GM21447 (cell line): ENCODE data around the gene TLCD4.
"Not testable (repeated sequence)": the region's sequence is repeated elsewhere in the genome, so short reads cannot be mapped to it uniquely, and the experiment has no call there.

ENCODE experiments used
- ATAC-seq: cut with Tn5 transposase; IDR thresholded peaks from one replicate; pipeline ENCODE4 v1.9.1; 2021; ENCODE audit not compliant: unreplicated experiment

Gene TLCD4

DNA sequence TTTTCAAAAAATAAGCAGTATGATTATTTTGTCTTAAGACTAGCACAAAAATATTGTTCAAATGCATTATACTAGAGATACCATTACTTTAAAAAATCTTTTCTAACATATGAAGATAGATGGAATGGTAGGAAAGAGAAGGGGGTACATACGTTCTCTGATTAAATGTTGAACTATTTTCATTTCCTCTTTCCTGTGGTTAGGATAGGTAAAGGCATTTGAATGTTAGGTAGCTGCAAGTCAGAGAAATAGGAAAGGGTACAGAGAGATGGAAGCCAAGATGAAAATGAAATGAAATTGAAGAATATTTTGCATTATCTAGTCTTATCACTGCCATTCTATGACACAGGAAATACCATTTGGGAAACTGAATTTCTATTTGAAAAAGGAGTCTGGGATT, 28.3 kb downstream of the TLCD4 start:
- no peak for ATAC-seq

DNA sequence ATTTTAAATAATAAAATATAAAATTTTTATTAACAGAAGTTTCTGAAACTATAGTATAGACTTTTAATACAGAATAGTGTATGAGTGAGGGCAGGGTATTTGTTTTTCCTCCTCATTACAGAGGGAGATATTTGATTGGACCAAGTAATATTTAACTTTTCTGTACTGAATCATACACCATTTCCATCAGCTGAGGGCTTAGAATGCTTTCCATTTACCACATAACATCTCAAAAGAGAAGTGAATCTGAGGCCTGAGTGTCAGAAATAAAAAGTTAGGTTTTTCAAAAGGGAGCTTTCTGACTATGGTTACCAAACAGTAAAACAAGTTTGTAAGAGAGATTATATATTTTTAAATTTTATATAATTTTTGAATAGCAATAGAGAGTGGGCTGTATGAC, 29.5 kb downstream of the TLCD4 start:
- ATAC-seq = no peak

DNA sequence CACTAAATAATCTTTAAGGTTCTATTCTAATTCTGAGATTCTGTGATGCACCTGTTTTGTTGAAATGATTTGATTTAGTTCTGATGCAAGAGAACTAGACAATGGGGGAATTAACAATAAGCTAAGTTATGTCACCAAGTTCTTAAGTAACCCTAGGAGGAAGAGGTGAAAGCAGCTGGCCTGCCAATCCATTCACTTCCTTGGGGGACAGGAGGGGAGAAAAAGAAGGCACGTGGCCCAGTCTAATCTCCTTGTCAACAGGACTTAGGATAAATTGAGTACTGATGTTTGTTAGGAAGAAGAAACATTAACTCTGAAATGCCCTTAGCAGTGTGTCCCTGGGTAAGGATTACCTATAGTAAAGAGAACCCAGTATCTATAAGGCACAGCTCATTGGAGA, 36.9 kb downstream of the TLCD4 start:
- no peak for ATAC-seq

DNA sequence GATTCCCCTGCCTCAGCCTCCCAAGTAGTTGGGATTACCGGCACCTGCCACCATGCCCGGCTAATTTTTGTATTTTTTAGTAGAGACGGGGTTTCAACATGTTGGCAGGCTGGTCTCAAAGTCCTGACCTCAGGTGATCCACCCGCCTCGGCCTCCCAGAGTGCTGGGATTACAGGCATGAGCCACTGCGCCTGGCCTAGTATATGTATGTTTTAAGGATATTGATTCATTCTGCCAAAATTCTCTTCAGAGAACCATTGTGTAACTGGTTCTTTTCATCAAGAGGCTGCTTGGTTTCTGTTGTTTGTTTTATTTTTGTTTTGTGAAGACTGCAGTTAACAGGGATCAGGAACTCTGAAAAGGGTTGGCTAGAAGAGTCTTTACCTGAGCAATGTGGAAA, 48.4 kb downstream of the TLCD4 start:
- ATAC-seq = not testable (repeated sequence)
